MG63 (cell line): ENCODE results near the gene STRN3. TPM values are rescaled to one million over a fixed set of nuclear protein-coding genes. Genes with fewer than 3 reads are reported as not detected.

Experiments
- total RNA-seq: library from RNA; depleted of rRNA; stranded (reverse); fragments of >200 nt; shearing (Covaris generic); gene quantifications from 2 replicates; pipeline ENCODE4 v1.2.3, GENCODE V29; 2014; ENCODE audit warnings: low replicate concordance; rRNA removed

STRN3 gene
- total RNA-seq, 1 experiment from 2014 or later, result 20.4 TPM

Other genes with a start within 250 kb of the STRN3 start
- 6.2 and 7.0 TPM in 2 replicates for gene COCH, start 151.8 kb downstream of the STRN3 start, total RNA-seq
- 1.9 and 11.8 TPM in 2 replicates for gene AP4S1, start 730 bp downstream of the STRN3 start, total RNA-seq
- 37.7 and 51.3 TPM in 2 replicates for gene HECTD1, start 181.4 kb upstream of the STRN3 start, total RNA-seq